Measurements from ENCODE around the gene ARID1B.

Gene ARID1B

GRCh38 chr6:157233686-157234085, 456.5 kb downstream of the ARID1B start:
- no peak for DNase-seq (ENCODE audit: low spot score)
- TF ChIP-seq CTCF (IDR thresholded peaks at IDR 0.05; ENCODE audit: borderline replicate concordance, control extremely low read depth, extremely low read depth, insufficient read depth, missing control alignments), result no peak
- in situ Hi-C loops (cut with MboI; ENCODE audit: low sequenced_read_pairs, unreplicated experiment), result no loop called here

- in situ Hi-C loops (cut with MboI; ENCODE audit: low sequenced_read_pairs, unreplicated experiment), result no loop called here
- peak; percentile 71 for DNase-seq (ENCODE audit: low spot score)
- peak; percentile 22 for TF ChIP-seq CTCF (IDR thresholded peaks at IDR 0.05; ENCODE audit: borderline replicate concordance, control extremely low read depth, extremely low read depth, insufficient read depth, missing control alignments)
Observed at GRCh38 chr6:157235600-157236039, 458.4 kb downstream of the ARID1B start.

DNA sequence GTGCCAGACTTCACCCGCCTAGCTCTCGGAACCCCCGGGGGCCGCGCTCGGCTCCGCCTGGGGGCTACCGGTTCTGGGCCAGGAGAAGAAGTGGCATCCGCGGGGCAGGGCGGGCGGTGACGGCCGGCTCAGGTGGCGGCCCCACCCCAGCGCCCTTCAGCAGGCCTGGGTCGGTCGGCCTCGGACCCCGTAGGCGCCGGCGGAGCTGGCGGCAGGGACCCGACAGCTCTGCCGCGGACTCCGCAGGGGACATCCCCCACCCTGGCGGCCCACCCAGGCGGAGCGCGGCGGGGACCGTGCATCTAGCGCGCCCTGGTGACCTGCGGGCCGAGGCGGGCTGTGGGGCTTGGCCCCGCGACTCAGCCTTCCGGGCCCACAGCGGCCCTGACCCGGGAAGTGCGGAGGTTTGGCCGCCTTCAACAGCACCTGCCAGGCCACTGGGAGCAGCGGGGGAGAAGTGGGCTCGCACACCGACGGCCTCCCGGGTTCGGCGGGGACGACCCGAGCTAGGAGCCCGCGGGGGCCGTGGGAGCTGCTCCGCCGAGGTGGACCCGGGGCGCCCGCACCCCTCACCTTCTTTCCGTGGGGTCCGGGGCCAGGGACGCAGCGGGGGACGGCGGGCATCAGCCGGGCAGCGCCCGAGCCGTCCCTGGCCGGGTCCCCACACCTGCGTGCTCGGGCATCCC, 459.0 kb downstream of the ARID1B start:
- peak; percentile 60 for DNase-seq (ENCODE audit: low spot score)
- TF ChIP-seq CTCF (IDR thresholded peaks at IDR 0.05; ENCODE audit: borderline replicate concordance, control extremely low read depth, extremely low read depth, insufficient read depth, missing control alignments), result no peak
- in situ Hi-C loops (cut with MboI; ENCODE audit: low sequenced_read_pairs, unreplicated experiment), result no loop called here

DNA sequence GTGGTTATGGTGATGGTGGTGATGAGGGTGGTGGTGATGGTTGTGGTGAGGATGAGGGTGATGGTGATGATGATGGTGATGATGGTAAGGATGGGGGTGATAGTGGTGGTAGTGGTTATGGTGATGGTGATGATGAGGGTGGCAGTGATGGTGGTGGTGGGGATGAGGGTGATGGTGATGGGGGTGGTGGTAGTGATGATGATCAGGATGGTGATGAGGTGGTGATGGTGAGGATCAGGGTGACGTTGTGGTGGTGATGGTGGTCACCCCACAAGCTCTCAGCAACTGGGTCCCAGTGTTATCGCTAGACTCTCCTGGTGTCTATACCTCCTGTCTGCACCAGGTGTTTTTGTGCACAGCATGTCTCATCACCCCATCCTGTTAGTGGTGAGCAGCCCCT, 461.2 kb downstream of the ARID1B start:
- no peak for DNase-seq (ENCODE audit: low spot score)
- TF ChIP-seq CTCF (IDR thresholded peaks at IDR 0.05; ENCODE audit: borderline replicate concordance, control extremely low read depth, extremely low read depth, insufficient read depth, missing control alignments), result no peak
- in situ Hi-C loops (cut with MboI; ENCODE audit: low sequenced_read_pairs, unreplicated experiment), result no loop called here

- TF ChIP-seq CTCF (IDR thresholded peaks at IDR 0.05; ENCODE audit: borderline replicate concordance, control extremely low read depth, extremely low read depth, insufficient read depth, missing control alignments), result no peak
- DNase-seq (ENCODE audit: low spot score), result no peak
- in situ Hi-C loops (cut with MboI; ENCODE audit: low sequenced_read_pairs, unreplicated experiment), result no loop called here
Observed at GRCh38 chr6:157239148-157239547, 462.0 kb downstream of the ARID1B start.

DNA sequence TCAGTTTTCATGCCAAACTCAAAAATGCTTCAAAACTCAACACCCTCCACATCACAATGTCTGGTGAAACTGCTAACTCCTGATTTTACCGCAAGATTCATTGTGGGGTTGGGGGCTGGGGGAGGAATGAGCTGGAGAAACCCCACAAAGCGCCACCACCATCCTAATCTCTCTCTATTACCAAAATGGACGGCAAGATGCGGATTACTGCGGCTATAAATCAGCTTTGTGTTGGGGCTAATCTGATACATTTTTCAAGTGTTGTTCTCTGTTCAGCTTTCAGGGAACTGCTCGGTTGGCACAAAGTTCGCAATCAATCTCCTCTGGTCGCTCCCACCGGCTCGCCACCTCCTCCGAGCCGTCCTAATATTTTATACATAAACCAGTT, 462.5 kb downstream of the ARID1B start:
- no peak for TF ChIP-seq CTCF (IDR thresholded peaks at IDR 0.05; ENCODE audit: borderline replicate concordance, control extremely low read depth, extremely low read depth, insufficient read depth, missing control alignments)
- in situ Hi-C loops (cut with MboI; ENCODE audit: low sequenced_read_pairs, unreplicated experiment), result no loop called here
- no peak for DNase-seq (ENCODE audit: low spot score)
